WTC11 (cell line): ENCODE data around the gene P4HB.

ENCODE experiments used
- CREB1 ChIP-seq: sonication (generic); formaldehyde crosslinking; IDR thresholded peaks from 2 replicates; pipeline ENCODE4 v1.8.0; 2023; ENCODE audit warnings: mild to moderate bottlenecking, missing genetic modification reagents
- ESRRA ChIP-seq: sonication (generic); formaldehyde crosslinking; IDR thresholded peaks from 2 replicates; pipeline ENCODE4 v1.8.1; 2022; ENCODE audit warnings: mild to moderate bottlenecking, missing genetic modification reagents, borderline replicate concordance
- NFE2L1 ChIP-seq: sonication (generic); formaldehyde crosslinking; IDR thresholded peaks from 2 replicates; pipeline ENCODE4 v1.8.1; 2023; ENCODE audit warnings: missing genetic modification reagents
- TP53 ChIP-seq: sonication (generic); formaldehyde crosslinking; IDR thresholded peaks from 2 replicates; pipeline ENCODE4 v1.8.1; 2023; ENCODE audit warnings: mild to moderate bottlenecking, missing genetic modification reagents
- TF ChIP-seq, protein P1 (sequence below): fragments of 200-600 bp; IDR thresholded peaks from 2 replicates; pipeline ENCODE4 v1.8.0; 2022; ENCODE audit warnings: antibody characterized with exemption
- TF ChIP-seq, protein P2 (sequence below): sonication (generic); formaldehyde crosslinking; IDR thresholded peaks from 2 replicates; pipeline ENCODE4 v1.8.1; 2023; ENCODE audit warnings: mild to moderate bottlenecking, moderate library complexity, missing genetic modification reagents
- TF ChIP-seq, protein P3 (sequence below): sonication (generic); formaldehyde crosslinking; IDR thresholded peaks from 2 replicates; pipeline ENCODE4 v1.8.1; 2023; ENCODE audit warnings: mild to moderate bottlenecking, missing genetic modification reagents, moderate library complexity

DNA sequence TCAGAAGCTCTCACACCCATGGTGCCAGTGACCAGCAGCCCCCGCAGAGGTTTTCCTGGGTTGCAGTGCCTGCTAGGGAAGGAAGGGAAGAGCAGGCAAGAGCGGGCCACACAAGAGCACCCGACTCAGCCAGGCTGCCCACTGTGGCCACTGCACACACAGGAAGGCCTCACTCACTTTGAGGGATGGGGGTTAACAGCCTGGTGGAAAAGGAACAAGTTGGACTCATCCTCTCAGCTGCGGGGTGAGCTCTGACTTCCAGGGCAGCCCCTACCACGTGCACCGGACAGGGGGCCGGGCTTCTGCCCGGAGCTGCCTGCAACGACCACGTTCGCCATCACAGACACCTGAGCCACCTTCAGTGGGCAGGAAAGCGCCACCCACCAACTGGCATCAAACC is 8.1 kb downstream of the P4HB start:
- TF ChIP-seq, protein P1, sequence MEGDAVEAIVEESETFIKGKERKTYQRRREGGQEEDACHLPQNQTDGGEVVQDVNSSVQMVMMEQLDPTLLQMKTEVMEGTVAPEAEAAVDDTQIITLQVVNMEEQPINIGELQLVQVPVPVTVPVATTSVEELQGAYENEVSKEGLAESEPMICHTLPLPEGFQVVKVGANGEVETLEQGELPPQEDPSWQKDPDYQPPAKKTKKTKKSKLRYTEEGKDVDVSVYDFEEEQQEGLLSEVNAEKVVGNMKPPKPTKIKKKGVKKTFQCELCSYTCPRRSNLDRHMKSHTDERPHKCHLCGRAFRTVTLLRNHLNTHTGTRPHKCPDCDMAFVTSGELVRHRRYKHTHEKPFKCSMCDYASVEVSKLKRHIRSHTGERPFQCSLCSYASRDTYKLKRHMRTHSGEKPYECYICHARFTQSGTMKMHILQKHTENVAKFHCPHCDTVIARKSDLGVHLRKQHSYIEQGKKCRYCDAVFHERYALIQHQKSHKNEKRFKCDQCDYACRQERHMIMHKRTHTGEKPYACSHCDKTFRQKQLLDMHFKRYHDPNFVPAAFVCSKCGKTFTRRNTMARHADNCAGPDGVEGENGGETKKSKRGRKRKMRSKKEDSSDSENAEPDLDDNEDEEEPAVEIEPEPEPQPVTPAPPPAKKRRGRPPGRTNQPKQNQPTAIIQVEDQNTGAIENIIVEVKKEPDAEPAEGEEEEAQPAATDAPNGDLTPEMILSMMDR = no peak
- TF ChIP-seq, protein P2, sequence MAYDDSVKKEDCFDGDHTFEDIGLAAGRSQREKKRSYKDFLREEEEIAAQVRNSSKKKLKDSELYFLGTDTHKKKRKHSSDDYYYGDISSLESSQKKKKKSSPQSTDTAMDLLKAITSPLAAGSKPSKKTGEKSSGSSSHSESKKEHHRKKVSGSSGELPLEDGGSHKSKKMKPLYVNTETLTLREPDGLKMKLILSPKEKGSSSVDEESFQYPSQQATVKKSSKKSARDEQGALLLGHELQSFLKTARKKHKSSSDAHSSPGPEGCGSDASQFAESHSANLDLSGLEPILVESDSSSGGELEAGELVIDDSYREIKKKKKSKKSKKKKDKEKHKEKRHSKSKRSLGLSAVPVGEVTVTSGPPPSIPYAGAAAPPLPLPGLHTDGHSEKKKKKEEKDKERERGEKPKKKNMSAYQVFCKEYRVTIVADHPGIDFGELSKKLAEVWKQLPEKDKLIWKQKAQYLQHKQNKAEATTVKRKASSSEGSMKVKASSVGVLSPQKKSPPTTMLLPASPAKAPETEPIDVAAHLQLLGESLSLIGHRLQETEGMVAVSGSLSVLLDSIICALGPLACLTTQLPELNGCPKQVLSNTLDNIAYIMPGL (CRISPR knock-in tag) = no peak
- TF ChIP-seq ESRRA (CRISPR knock-in tag) (no peak), CREB1 (no peak), TP53 (CRISPR knock-in tag) (no peak), NFE2L1 (CRISPR knock-in tag) (no peak)
- TF ChIP-seq, protein P3, sequence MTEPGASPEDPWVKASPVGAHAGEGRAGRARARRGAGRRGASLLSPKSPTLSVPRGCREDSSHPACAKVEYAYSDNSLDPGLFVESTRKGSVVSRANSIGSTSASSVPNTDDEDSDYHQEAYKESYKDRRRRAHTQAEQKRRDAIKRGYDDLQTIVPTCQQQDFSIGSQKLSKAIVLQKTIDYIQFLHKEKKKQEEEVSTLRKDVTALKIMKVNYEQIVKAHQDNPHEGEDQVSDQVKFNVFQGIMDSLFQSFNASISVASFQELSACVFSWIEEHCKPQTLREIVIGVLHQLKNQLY = no peak
